ENCODE results near the gene FZD10.

DNA sequence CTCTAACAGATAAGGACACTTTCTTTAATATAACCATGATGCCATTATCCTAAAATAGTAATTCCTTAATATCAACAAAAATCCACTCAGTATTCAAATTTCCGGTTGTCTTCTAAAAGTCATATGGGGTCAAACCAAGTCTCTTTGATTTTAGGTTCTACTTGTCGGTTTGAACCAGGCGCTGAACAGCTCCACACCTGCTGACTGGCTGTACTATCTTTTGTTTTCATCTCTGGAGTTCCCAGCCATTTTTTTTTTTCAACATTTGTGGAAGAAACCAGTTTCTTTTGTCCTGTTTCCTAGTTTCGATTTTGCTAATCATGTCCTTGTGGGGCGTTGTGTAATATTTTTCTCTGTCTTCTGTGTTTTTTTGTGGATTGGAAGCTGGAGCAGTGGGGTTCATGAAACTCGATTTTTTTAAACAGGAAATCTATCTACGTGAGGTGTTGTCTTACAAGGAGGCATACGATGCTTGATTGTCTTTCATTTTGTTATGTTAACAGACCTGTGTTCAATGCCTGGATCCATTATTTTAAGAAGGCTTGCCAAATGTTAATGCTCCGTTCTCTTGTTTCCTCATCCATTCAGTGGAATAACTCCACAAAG lies 50.2 kb downstream of the FZD10 start:
- no peak for TF ChIP-seq EP300 (IDR thresholded peaks at IDR 0.05; ENCODE audit: borderline replicate concordance)
- TF ChIP-seq CREB1 (IDR thresholded peaks at IDR 0.05; ENCODE audit: low read depth) = no peak
- no peak for TF ChIP-seq REST (IDR thresholded peaks at IDR 0.05; ENCODE audit: low read depth)
- no peak for TF ChIP-seq YY1 (IDR thresholded peaks at IDR 0.05; ENCODE audit: low read depth)
